ENCODE results near the gene NRXN3.

DNA sequence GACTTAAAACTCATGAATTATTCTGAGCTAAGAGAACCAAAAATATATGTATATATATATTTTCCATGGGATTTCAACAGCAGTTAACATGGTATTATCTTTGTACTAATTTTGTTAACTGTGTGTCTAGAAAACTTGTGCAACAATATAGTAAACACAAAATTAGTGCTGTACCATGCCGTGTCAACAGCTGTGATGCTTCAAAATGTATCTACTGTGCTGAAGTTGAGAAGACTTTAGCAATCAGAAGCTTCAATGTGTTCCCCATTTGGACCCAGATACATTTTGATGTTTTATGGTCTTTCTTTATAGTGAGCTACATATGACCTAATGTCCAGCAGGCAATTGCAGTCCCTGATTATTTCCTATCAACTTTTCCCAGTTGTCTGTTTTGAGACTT is 1635.5 kb downstream of the NRXN3 start:
- no peak for TF ChIP-seq POLR2AphosphoS5 (IDR thresholded peaks at IDR 0.05)
- TF ChIP-seq, protein P1, sequence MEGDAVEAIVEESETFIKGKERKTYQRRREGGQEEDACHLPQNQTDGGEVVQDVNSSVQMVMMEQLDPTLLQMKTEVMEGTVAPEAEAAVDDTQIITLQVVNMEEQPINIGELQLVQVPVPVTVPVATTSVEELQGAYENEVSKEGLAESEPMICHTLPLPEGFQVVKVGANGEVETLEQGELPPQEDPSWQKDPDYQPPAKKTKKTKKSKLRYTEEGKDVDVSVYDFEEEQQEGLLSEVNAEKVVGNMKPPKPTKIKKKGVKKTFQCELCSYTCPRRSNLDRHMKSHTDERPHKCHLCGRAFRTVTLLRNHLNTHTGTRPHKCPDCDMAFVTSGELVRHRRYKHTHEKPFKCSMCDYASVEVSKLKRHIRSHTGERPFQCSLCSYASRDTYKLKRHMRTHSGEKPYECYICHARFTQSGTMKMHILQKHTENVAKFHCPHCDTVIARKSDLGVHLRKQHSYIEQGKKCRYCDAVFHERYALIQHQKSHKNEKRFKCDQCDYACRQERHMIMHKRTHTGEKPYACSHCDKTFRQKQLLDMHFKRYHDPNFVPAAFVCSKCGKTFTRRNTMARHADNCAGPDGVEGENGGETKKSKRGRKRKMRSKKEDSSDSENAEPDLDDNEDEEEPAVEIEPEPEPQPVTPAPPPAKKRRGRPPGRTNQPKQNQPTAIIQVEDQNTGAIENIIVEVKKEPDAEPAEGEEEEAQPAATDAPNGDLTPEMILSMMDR (IDR thresholded peaks at IDR 0.05), result no peak
- TF ChIP-seq POLR2A (IDR thresholded peaks at IDR 0.05), result no peak

Measured in stomach (tissue), 4 donors.